A549 (cell line): Measurements from ENCODE around the gene HYAL3. TPM values are rescaled to one million over a fixed set of nuclear protein-coding genes. Genes with fewer than 3 reads are reported as not detected.

Source experiments
- ATAC-seq, 2 experiments: fragments of 200-7000 bp in 1 of 2; fragments of >200 bp in 1 of 2; cut with Nextera tagmentation in 1 of 2; cut with Tn5 transposase in 1 of 2; 3 replicates each; pipeline versions ENCODE4 v1.8.0 to v1.9.1; 2018 to 2020; ENCODE audit warnings: mild to moderate bottlenecking in 1 of 2, moderate library complexity in 1 of 2
- CTCF ChIA-PET: fragments of 300-600 bp; sonication (Branson Sonifier 250); formaldehyde crosslinking; extraction: SDS; loops from one replicate; lab custom pipeline; 2021; ENCODE audit warnings: antibody characterized with exemption, inconsistent platforms; lab: Yijun Ruan, JAX
- POLR2A ChIA-PET: fragments of 350-600 bp; formaldehyde crosslinking; extraction: SDS; loops from one replicate; lab custom pipeline; 2021; ENCODE audit warnings: antibody characterized with exemption, inconsistent platforms; lab: Yijun Ruan, JAX
- DNase-seq, 2 experiments: peaks; one replicate each; pipeline versions ENCODE4 v3.0.0 to v3.0.0-alpha.2; 2011 to 2016; ENCODE audit warnings: low read depth in 1 of 2, low spot score in 1 of 2
- FAIRE-seq: peaks from 2 replicates; lab custom pipeline; 2011; peaks lifted over from hg19 to GRCh38; lab: Jason Lieb, UNC
- H3K27ac ChIP-seq, 2 experiments: fragments of >200 bp; sonication (Bioruptor Twin); formaldehyde crosslinking; 3 replicates each; pipeline ENCODE4 v1.5.1; 2016 to 2017
- H3K4me1 ChIP-seq: fragments of >200 bp; sonication (Bioruptor Twin); formaldehyde crosslinking; 3 replicates; pipeline ENCODE4 v1.6.1; 2016
- H3K4me2 ChIP-seq: fragments of >200 bp; sonication (Bioruptor Twin); formaldehyde crosslinking; 3 replicates; pipeline ENCODE4 v1.6.1; 2016
- H3K4me3 ChIP-seq: fragments of >200 bp; sonication (Bioruptor Twin); formaldehyde crosslinking; 3 replicates; pipeline ENCODE4 v1.5.1; 2016
- H3K9me3 ChIP-seq: fragments of >200 bp; sonication (Bioruptor Twin); formaldehyde crosslinking; 3 replicates; pipeline ENCODE4 v1.6.1; 2016
- CBX2 ChIP-seq: fragments of 200-600 bp; sonication (generic); IDR thresholded peaks from 2 replicates; pipeline ENCODE4 v1.6.1; 2016; ENCODE audit warnings: low read depth, mild to moderate bottlenecking, borderline replicate concordance
- CBX8 ChIP-seq: fragments of 200-600 bp; sonication (generic); IDR thresholded peaks from 2 replicates; pipeline ENCODE4 v1.6.1; 2016
- ESRRA ChIP-seq: fragments of 150-350 bp; IDR thresholded peaks from 2 replicates; pipeline ENCODE4 v1.6.1; 2014; ENCODE audit warnings: mild to moderate bottlenecking, low read length, borderline replicate concordance
- FOSB ChIP-seq: fragments of 250-450 bp; sonication (Bioruptor Pico); IDR thresholded peaks from 2 replicates; pipeline ENCODE4 v1.5.0; 2020; ENCODE audit warnings: mild to moderate bottlenecking, moderate library complexity
- GATA3 ChIP-seq: IDR thresholded peaks from 2 replicates; pipeline ENCODE4 v1.6.1; 2012; ENCODE audit warnings: borderline replicate concordance
- HOXB13 ChIP-seq: fragments of 250-450 bp; sonication (Bioruptor Pico); IDR thresholded peaks from 2 replicates; pipeline ENCODE4 v1.5.0; 2020; ENCODE audit warnings: low read depth, mild to moderate bottlenecking, moderate library complexity
- JUN ChIP-seq, 2 experiments: fragments of >200 bp; sonication (Bioruptor Twin); formaldehyde crosslinking; IDR thresholded peaks; 2 replicates in 1 of 2; 3 replicates in 1 of 2; pipeline ENCODE4 v1.6.1; 2016 to 2017
- NR3C1 ChIP-seq: fragments of >200 bp; sonication (Bioruptor Twin); formaldehyde crosslinking; IDR thresholded peaks from 3 replicates; pipeline ENCODE4 v1.6.1; 2017
- PBX3 ChIP-seq: IDR thresholded peaks from 2 replicates; pipeline ENCODE4 v1.6.1; 2012
- PHF8 ChIP-seq: fragments of 200-600 bp; sonication (generic); IDR thresholded peaks from 2 replicates; pipeline ENCODE4 v1.6.1; 2016; ENCODE audit warnings: low read depth, mild to moderate bottlenecking, antibody characterized with exemption, moderate library complexity, borderline replicate concordance
- REST ChIP-seq: fragments of 200-600 bp; sonication (generic); IDR thresholded peaks from 2 replicates; pipeline ENCODE4 v1.6.1; 2016; ENCODE audit warnings: antibody characterized with exemption, mild to moderate bottlenecking, moderate library complexity
- RFX5 ChIP-seq: fragments of 450-650 bp; IDR thresholded peaks from 2 replicates; pipeline ENCODE4 v1.7.1; 2014; ENCODE audit warnings: antibody characterized with exemption, mild to moderate bottlenecking, moderate library complexity
- SMC3 ChIP-seq: fragments of >200 bp; sonication (Bioruptor Twin); formaldehyde crosslinking; IDR thresholded peaks from 3 replicates; pipeline ENCODE4 v1.6.1; 2018; ENCODE audit warnings: inconsistent platforms
- TP53 ChIP-seq: fragments of 250-450 bp; sonication (Bioruptor Pico); IDR thresholded peaks from 2 replicates; pipeline ENCODE4 v1.5.0; 2021; ENCODE audit warnings: mild to moderate bottlenecking, moderate library complexity
- WGBS: methylation state at CpG from one replicate; pipeline ENCODE4 v1.1.6; 2017; ENCODE audit errors: missing lambda C conversion rate; 5-methylcytosine and 5-hydroxymethylcytosine counted together
- polyA plus RNA-seq, 4 experiments: library from polyadenylated mRNA; depleted of rRNA in 3 of 4; stranded (reverse); fragments of >200 nt; fragmentation: RNase III in 1 of 4; extraction: RNeasy Plus Mini Kit Qiagen cat#74134 plus additional on column Dnase treatment in 1 of 4; gene quantifications; 2 replicates in 3 of 4; 3 replicates in 1 of 4; pipeline ENCODE4 v1.2.3, GENCODE V29; 2011 to 2017
- TF ChIP-seq, protein P1 (sequence below): IDR thresholded peaks from 2 replicates; pipeline ENCODE4 v1.6.1; 2012
- TF ChIP-seq, protein P2 (sequence below): fragments of >200 bp; sonication (Bioruptor Twin); formaldehyde crosslinking; IDR thresholded peaks from 2 replicates; pipeline ENCODE4 v1.6.1; 2016
- TF ChIP-seq, protein P3 (sequence below): fragments of 250-450 bp; sonication (Bioruptor Pico); IDR thresholded peaks from 2 replicates; pipeline ENCODE4 v1.5.0; 2021; ENCODE audit warnings: mild to moderate bottlenecking, moderate library complexity, borderline replicate concordance
- TF ChIP-seq, protein P4 (sequence below): fragments of 150-350 bp; IDR thresholded peaks from 2 replicates; pipeline ENCODE4 v1.6.1; 2014; ENCODE audit warnings: low read depth, mild to moderate bottlenecking, low read length

Gene HYAL3
- polyA plus RNA-seq, 2 of the 4 experiments (the other 2 are of a cell fraction), result 3.0 to 5.0 TPM

- FAIRE-seq (no peak), DNase-seq (no peak), ATAC-seq (no peak)
- POLR2A ChIA-PET, result interaction anchor here (0.6 kb wide), 1 partner anchor 270 kb away, joined by 3 read pairs; no protein-coding TSS in a partner anchor
- Histone ChIP-seq H3K4me2 (peak overlapping the region; percentile 92; the same call in 2 of the 3 replicates), H3K4me1 (peaks cover 26% of the 10 kb centered on the region), H3K27ac (peak overlapping the region in 1 of 2 experiments; percentile 82; a peak in 2 of 6 replicates), H3K4me3 (no peak overlapping the region), H3K9me3 (no peaks in the 10 kb centered on the region)
- TF ChIP-seq REST (no peak), PHF8 (no peak), PBX3 (no peak), RFX5 (no peak), HOXB13 (CRISPR knock-in tag) (no peak), GATA3 (no peak), NR3C1 (no peak), JUN (IDR thresholded peaks at IDR 0.05) (no peak), CBX2 (no peak), TP53 (CRISPR knock-in tag) (no peak), CBX8 (no peak), FOSB (CRISPR knock-in tag) (no peak), ESRRA (no peak), SMC3 (no peak)
- TF ChIP-seq, protein P1, sequence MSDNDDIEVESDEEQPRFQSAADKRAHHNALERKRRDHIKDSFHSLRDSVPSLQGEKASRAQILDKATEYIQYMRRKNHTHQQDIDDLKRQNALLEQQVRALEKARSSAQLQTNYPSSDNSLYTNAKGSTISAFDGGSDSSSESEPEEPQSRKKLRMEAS, result no peak
- TF ChIP-seq, protein P2, sequence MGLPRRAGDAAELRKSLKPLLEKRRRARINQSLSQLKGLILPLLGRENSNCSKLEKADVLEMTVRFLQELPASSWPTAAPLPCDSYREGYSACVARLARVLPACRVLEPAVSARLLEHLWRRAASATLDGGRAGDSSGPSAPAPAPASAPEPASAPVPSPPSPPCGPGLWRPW, result no peak
- TF ChIP-seq, protein P3, sequence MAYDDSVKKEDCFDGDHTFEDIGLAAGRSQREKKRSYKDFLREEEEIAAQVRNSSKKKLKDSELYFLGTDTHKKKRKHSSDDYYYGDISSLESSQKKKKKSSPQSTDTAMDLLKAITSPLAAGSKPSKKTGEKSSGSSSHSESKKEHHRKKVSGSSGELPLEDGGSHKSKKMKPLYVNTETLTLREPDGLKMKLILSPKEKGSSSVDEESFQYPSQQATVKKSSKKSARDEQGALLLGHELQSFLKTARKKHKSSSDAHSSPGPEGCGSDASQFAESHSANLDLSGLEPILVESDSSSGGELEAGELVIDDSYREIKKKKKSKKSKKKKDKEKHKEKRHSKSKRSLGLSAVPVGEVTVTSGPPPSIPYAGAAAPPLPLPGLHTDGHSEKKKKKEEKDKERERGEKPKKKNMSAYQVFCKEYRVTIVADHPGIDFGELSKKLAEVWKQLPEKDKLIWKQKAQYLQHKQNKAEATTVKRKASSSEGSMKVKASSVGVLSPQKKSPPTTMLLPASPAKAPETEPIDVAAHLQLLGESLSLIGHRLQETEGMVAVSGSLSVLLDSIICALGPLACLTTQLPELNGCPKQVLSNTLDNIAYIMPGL (CRISPR knock-in tag), result no peak
- TF ChIP-seq, protein P4, sequence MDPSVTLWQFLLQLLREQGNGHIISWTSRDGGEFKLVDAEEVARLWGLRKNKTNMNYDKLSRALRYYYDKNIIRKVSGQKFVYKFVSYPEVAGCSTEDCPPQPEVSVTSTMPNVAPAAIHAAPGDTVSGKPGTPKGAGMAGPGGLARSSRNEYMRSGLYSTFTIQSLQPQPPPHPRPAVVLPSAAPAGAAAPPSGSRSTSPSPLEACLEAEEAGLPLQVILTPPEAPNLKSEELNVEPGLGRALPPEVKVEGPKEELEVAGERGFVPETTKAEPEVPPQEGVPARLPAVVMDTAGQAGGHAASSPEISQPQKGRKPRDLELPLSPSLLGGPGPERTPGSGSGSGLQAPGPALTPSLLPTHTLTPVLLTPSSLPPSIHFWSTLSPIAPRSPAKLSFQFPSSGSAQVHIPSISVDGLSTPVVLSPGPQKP, result no peak
- WGBS, result 96% methylated on average over 4 of the region's 6 CpGs
- CTCF ChIA-PET, result interaction anchor here (1.2 to 3.5 kb wide), 4 partner anchors 9 to 27 kb away, joined by 3 to 21 read pairs (median 6); partner anchors contain the start of genes HYAL2, IFRD2 and TUSC2
These were observed 1.6 kb upstream of the HYAL3 start for GRCh38 chr3:50300681-50301254.
